WTC11 (cell line): ENCODE measurements around the gene RBM20. TPM values are rescaled to one million over a fixed set of nuclear protein-coding genes. Genes with fewer than 3 reads are reported as not detected.

Experiments
- ATAC-seq: fragments of 200-7000 bp; cut with Tn5 transposase; 2 replicates; pipeline ENCODE4 v1.10.0; 2021; ENCODE audit warnings: mild to moderate bottlenecking, moderate library complexity
- CTCF ChIA-PET: fragments of 300-600 bp; sonication (Branson Sonifier 250); formaldehyde crosslinking; loops from one replicate; lab custom pipeline; 2021; ENCODE audit warnings: antibody characterized with exemption; lab: Charles Lee
- POLR2A ChIA-PET: fragments of 350-600 bp; sonication (Branson Sonifier 250); formaldehyde crosslinking; loops from one replicate; lab custom pipeline; 2021; ENCODE audit warnings: antibody characterized with exemption; lab: Charles Lee
- DNase-seq: peaks from one replicate; pipeline ENCODE4 v3.0.0; 2021; ENCODE audit warnings: low spot score
- H3K27ac Mint-ChIP-seq: 2 replicates; pipeline ENCODE4 v1.8.0; 2021; ENCODE audit warnings: mixed read lengths
- H3K27me3 Mint-ChIP-seq: 2 replicates; pipeline ENCODE4 v1.8.0; 2021; ENCODE audit warnings: low read depth, mild to moderate bottlenecking, moderate library complexity, mixed read lengths
- H3K36me3 Mint-ChIP-seq: 2 replicates; pipeline ENCODE4 v1.8.0; 2021; ENCODE audit warnings: mixed read lengths
- H3K4me1 Mint-ChIP-seq: 2 replicates; pipeline ENCODE4 v1.8.0; 2022; ENCODE audit warnings: mixed read lengths
- H3K4me3 Mint-ChIP-seq: 2 replicates; pipeline ENCODE4 v1.8.0; 2021; ENCODE audit warnings: mild to moderate bottlenecking, moderate library complexity, mixed read lengths
- H3K9me3 Mint-ChIP-seq: 2 replicates; pipeline ENCODE4 v1.8.0; 2021; ENCODE audit warnings: mixed read lengths
- ARID4B ChIP-seq: sonication (generic); formaldehyde crosslinking; IDR thresholded peaks from 2 replicates; pipeline ENCODE4 v1.8.0; 2023; ENCODE audit warnings: missing genetic modification reagents, mild to moderate bottlenecking, borderline replicate concordance
- CTCF ChIP-seq: fragments of 200-600 bp; IDR thresholded peaks from 2 replicates; pipeline ENCODE4 v1.8.0; 2022; ENCODE audit warnings: antibody characterized with exemption
- ERG ChIP-seq: fragments of 250-450 bp; sonication (Bioruptor Pico); IDR thresholded peaks from 2 replicates; pipeline ENCODE4 v1.8.0; 2021; ENCODE audit warnings: mild to moderate bottlenecking
- HMGXB4 ChIP-seq: sonication (generic); formaldehyde crosslinking; IDR thresholded peaks from 2 replicates; pipeline ENCODE4 v1.8.1; 2023; ENCODE audit warnings: mild to moderate bottlenecking, moderate library complexity, missing genetic modification reagents
- MXD4 ChIP-seq: fragments of 250-450 bp; sonication (Bioruptor Pico); IDR thresholded peaks from 2 replicates; pipeline ENCODE4 v1.8.0; 2021; ENCODE audit warnings: mild to moderate bottlenecking, moderate library complexity, borderline replicate concordance
- MYBL2 ChIP-seq: sonication (generic); formaldehyde crosslinking; IDR thresholded peaks from 2 replicates; pipeline ENCODE4 v1.8.1; 2023; ENCODE audit warnings: mild to moderate bottlenecking, moderate library complexity, missing genetic modification reagents
- OVOL2 ChIP-seq: fragments of 250-450 bp; sonication (Bioruptor Pico); IDR thresholded peaks from 2 replicates; pipeline ENCODE4 v1.9.0; 2021; ENCODE audit warnings: mild to moderate bottlenecking, borderline replicate concordance
- RELA ChIP-seq: sonication (generic); formaldehyde crosslinking; IDR thresholded peaks from 2 replicates; pipeline ENCODE4 v1.8.1; 2022; ENCODE audit warnings: missing genetic modification reagents, mild to moderate bottlenecking, borderline replicate concordance
- SMAD4 ChIP-seq: sonication (generic); formaldehyde crosslinking; IDR thresholded peaks from 2 replicates; pipeline ENCODE4 v1.8.0; 2022; ENCODE audit warnings: mild to moderate bottlenecking, missing genetic modification reagents
- STAT6 ChIP-seq: sonication (generic); formaldehyde crosslinking; conservative IDR thresholded peaks from 2 replicates; pipeline ENCODE4 v1.8.1; 2023; ENCODE audit warnings: mild to moderate bottlenecking, low read depth, missing genetic modification reagents, moderate library complexity
- TCF7 ChIP-seq: sonication (generic); formaldehyde crosslinking; IDR thresholded peaks from 2 replicates; pipeline ENCODE4 v1.8.0; 2022; ENCODE audit warnings: mild to moderate bottlenecking, low read depth, missing genetic modification reagents, moderate library complexity
- TEAD4 ChIP-seq: sonication (generic); formaldehyde crosslinking; IDR thresholded peaks from 2 replicates; pipeline ENCODE4 v1.8.0; 2022; ENCODE audit warnings: mild to moderate bottlenecking, missing genetic modification reagents
- USF2 ChIP-seq: sonication (generic); formaldehyde crosslinking; IDR thresholded peaks from 2 replicates; pipeline ENCODE4 v1.8.1; 2023; ENCODE audit warnings: mild to moderate bottlenecking, missing genetic modification reagents, moderate library complexity
- ZNF416 ChIP-seq: fragments of 250-450 bp; sonication (Bioruptor Pico); IDR thresholded peaks from 2 replicates; pipeline ENCODE4 v1.9.0; 2021; ENCODE audit warnings: mild to moderate bottlenecking, inconsistent platforms
- ZNF512 ChIP-seq: sonication (generic); formaldehyde crosslinking; IDR thresholded peaks from 2 replicates; pipeline ENCODE4 v1.8.1; 2022; ENCODE audit warnings: missing genetic modification reagents, borderline replicate concordance
- total RNA-seq: library from RNA; stranded (reverse); gene quantifications from 3 replicates; pipeline ENCODE4 v1.2.3, GENCODE V29; 2021

Gene RBM20
- total RNA-seq, 1 experiment from 2014 or later: 0.52 TPM

- peaks cover 16% of the 10 kb centered on the region for H3K9me3 Mint-ChIP-seq
- POLR2A ChIA-PET: no interaction called here
- H3K4me3 Mint-ChIP-seq: no peak overlapping the region
- no peak for ATAC-seq
- no peaks in the 10 kb centered on the region for H3K36me3 Mint-ChIP-seq
- no peak for TF ChIP-seq USF2
- no peak for TF ChIP-seq TEAD4
- no peak for TF ChIP-seq ZNF416 (CRISPR knock-in tag)
- TF ChIP-seq ERG (CRISPR knock-in tag): no peak
- TF ChIP-seq OVOL2: no peak
- no peak for TF ChIP-seq TCF7 (CRISPR knock-in tag)
- TF ChIP-seq STAT6: no peak
- DNase-seq: no peak
- peaks cover 7% of the 10 kb centered on the region for H3K4me1 Mint-ChIP-seq
- CTCF ChIA-PET: no interaction called here
- no peak overlapping the region for H3K27ac Mint-ChIP-seq
- H3K27me3 Mint-ChIP-seq: peaks cover 2% of the 10 kb centered on the region
These were observed 18.7 kb upstream of the RBM20 start for GRCh38 chr10:110625356-110625894.

- no peak overlapping the region for H3K4me3 Mint-ChIP-seq
- no peak for ATAC-seq
- no peaks in the 10 kb centered on the region for H3K36me3 Mint-ChIP-seq
- no peak for TF ChIP-seq HMGXB4 (CRISPR knock-in tag)
- TF ChIP-seq RELA (CRISPR knock-in tag): no peak
- no peak for TF ChIP-seq ZNF416 (CRISPR knock-in tag)
- TF ChIP-seq, all 79 proteins: peak for 0
- Mint-ChIP-seq H3K4me1 (peaks cover 7% of the 10 kb centered on the region), H3K9me3 (peaks cover 16% of the 10 kb centered on the region), H3K27ac (no peak overlapping the region), H3K27me3 (peaks cover 2% of the 10 kb centered on the region)
- CTCF ChIA-PET: interaction anchor here (0.5 kb wide), 1 partner anchor 399 kb away, joined by 3 read pairs; no protein-coding TSS in a partner anchor
- POLR2A ChIA-PET: no interaction called here
- DNase-seq: no peak
These were observed 17.9 kb upstream of the RBM20 start for GRCh38 chr10:110625951-110626855.

- no peak for DNase-seq
- H3K4me3 Mint-ChIP-seq: no peak overlapping the region
- peaks cover 2% of the 10 kb centered on the region; the same call in 1 of the 2 replicates for H3K27me3 Mint-ChIP-seq
- ATAC-seq: no peak
- peaks cover 7% of the 10 kb centered on the region for H3K4me1 Mint-ChIP-seq
- H3K9me3 Mint-ChIP-seq: peaks cover 8% of the 10 kb centered on the region
- no peaks in the 10 kb centered on the region for H3K36me3 Mint-ChIP-seq
- H3K27ac Mint-ChIP-seq: no peak overlapping the region
- CTCF ChIA-PET: interaction anchor here (0.5 to 2.4 kb wide), 2 partner anchors 44 to 321 kb away, joined by 3 to 7 read pairs; no protein-coding TSS in a partner anchor
- POLR2A ChIA-PET: no interaction called here
- no peak for TF ChIP-seq SMAD4
- TF ChIP-seq ZNF512 (CRISPR knock-in tag): no peak
- TF ChIP-seq MXD4: no peak
- no peak for TF ChIP-seq CTCF
- TF ChIP-seq ARID4B (CRISPR knock-in tag): no peak
- TF ChIP-seq MYBL2 (CRISPR knock-in tag): no peak
These were observed 16.0 kb upstream of the RBM20 start for GRCh38 chr10:110628161-110628560.
